Psoas muscle (tissue), 8 donors: ENCODE measurements around the gene CUZD1. TPM values are rescaled to one million over a fixed set of nuclear protein-coding genes. Genes with fewer than 3 reads are reported as not detected.

ENCODE experiments used
- ATAC-seq, 4 donors: fragments of 200-7000 bp; cut with Tn5 transposase; one replicate each; pipeline ENCODE4 v1.9.1; 2020; ENCODE audit warnings: moderate library complexity in 3 of 4, mild to moderate bottlenecking in 2 of 4
- DNase-seq, 2 donors: peaks; one replicate each; pipeline ENCODE4 v3.0.0-alpha.2; 2020
- H3K27ac ChIP-seq: fragments of 200-600 bp; one replicate; pipeline ENCODE4 v1.8.0; 2022
- H3K27me3 ChIP-seq, 3 donors: fragments of 200-600 bp in 1 of 3; one replicate each; pipeline versions ENCODE4 v1.6.1 to v1.8.0; 2013 to 2022; ENCODE audit warnings: low read length in 2 of 3, mild to moderate bottlenecking in 2 of 3, moderate library complexity in 1 of 3; ENCODE audit not compliant: insufficient read depth in 3 of 3
- H3K36me3 ChIP-seq, 2 donors: fragments of 200-600 bp in 1 of 2; one replicate each; pipeline versions ENCODE4 v1.6.1 to v1.8.0; 2013 to 2022; ENCODE audit warnings: low read depth in 1 of 2, mild to moderate bottlenecking in 1 of 2, moderate library complexity in 1 of 2; ENCODE audit not compliant: insufficient read depth in 1 of 2
- H3K4me1 ChIP-seq: fragments of 200-600 bp; one replicate; pipeline ENCODE4 v1.8.0; 2022
- H3K4me3 ChIP-seq: fragments of 200-600 bp; one replicate; pipeline ENCODE4 v1.8.0; 2022; ENCODE audit warnings: mild to moderate bottlenecking
- H3K9me3 ChIP-seq: fragments of 200-600 bp; one replicate; pipeline ENCODE4 v1.8.0; 2022
- WGBS, 3 donors: extraction: QIAGEN DNeasy Blood & Tissue Kit; methylation state at CpG; one replicate each; pipeline versions ENCODE4 v1.1.6 to v1.1.7; 2013; 5-methylcytosine and 5-hydroxymethylcytosine counted together
- intact Hi-C, 2 donors: fragments of 100-400 bp; cut with DNase I; formaldehyde crosslinking; loops; one replicate each; pipeline versions ENCODE4 v1.11.0 to v1.14.2; 2022
- polyA plus RNA-seq, 3 donors: library from polyadenylated mRNA; stranded (reverse); fragments of 200-250 nt; gene quantifications; one replicate each; pipeline ENCODE4 v1.2.3, GENCODE V29; 2013
- total RNA-seq, 4 donors: library from RNA; stranded (reverse); fragmentation: NEBNext Ultra II Directional in 2 of 4; extraction: Animal tissue kit (Norgen Biotek cat#: 25700) in 2 of 4; gene quantifications; one replicate each; pipeline versions ENCODE4 v1.2.1 to v1.2.4, GENCODE V29; 2021 to 2023
- TF ChIP-seq, protein P1 (sequence below): fragments of 200-600 bp; IDR thresholded peaks from one replicate; pipeline ENCODE4 v1.8.0; 2022; ENCODE audit warnings: antibody characterized with exemption
- donor health status: healthy with polysubstance abuse.
- donor health status: DM: no; HTN: no; CAD: no; lungs with moderate emphysema.
- donor health status: Bipolar disorder and iron deficiency.
- donor health status: healthy.
- donor health status: DM: yes; HTN: yes; CAD: no.
- donor health status: DM: no; HTN: no; CAD: no.
- donor health status: DM: no; HTN: no; CAD: no.
- donor health status: DM: yes; HTN: yes; CAD: no.

CUZD1 gene
- total and polyA plus RNA-seq, 7 donors = 0.10 to 0.35 (median 0.18) TPM; not detected in 1

- Histone ChIP-seq H3K27ac (no peak overlapping the region), H3K27me3 (peaks cover 0 to 31% (median 8%) of the 10 kb centered on the region in 3 donors), H3K4me1 (no peaks in the 10 kb centered on the region), H3K4me3 (no peak overlapping the region), H3K36me3 (no peaks in the 10 kb centered on the region), H3K9me3 (no peaks in the 10 kb centered on the region)
- ATAC-seq (no peak), DNase-seq (no peak)
- TF ChIP-seq, protein P1, sequence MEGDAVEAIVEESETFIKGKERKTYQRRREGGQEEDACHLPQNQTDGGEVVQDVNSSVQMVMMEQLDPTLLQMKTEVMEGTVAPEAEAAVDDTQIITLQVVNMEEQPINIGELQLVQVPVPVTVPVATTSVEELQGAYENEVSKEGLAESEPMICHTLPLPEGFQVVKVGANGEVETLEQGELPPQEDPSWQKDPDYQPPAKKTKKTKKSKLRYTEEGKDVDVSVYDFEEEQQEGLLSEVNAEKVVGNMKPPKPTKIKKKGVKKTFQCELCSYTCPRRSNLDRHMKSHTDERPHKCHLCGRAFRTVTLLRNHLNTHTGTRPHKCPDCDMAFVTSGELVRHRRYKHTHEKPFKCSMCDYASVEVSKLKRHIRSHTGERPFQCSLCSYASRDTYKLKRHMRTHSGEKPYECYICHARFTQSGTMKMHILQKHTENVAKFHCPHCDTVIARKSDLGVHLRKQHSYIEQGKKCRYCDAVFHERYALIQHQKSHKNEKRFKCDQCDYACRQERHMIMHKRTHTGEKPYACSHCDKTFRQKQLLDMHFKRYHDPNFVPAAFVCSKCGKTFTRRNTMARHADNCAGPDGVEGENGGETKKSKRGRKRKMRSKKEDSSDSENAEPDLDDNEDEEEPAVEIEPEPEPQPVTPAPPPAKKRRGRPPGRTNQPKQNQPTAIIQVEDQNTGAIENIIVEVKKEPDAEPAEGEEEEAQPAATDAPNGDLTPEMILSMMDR = no peak
- intact Hi-C loops = no loop called here
- WGBS, 3 donors = 78 to 85% (median 82%) methylated on average over 11 of the region's 11 CpGs
Observed at GRCh38 chr10:122822973-122823690, 22.5 kb downstream of the CUZD1 start.

DNA sequence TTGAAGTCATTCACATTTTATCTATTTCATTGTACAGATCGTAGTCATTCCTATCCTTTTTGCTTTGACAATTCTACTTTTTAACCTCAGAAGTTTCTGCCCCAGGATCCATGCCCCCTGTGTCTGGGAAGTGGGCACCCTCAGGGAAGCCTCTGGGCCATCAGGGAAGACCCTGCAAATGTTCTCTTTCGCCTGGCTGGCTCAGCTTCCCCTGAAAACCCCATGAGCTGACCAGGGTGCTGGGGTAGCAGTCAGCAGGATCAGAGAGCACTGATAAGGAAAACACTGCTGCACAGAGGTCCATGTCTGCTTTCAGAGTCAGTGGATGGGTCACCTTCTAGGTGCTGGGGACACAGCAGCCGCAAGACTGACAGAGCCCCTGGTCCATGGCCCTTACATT, 23.8 kb downstream of the CUZD1 start:
- no peak overlapping the region for H3K27ac ChIP-seq
- H3K4me3 ChIP-seq = no peak overlapping the region
- DNase-seq (no peak), ATAC-seq (no peak)
- no peaks in the 10 kb centered on the region for H3K9me3 ChIP-seq
- H3K36me3 ChIP-seq = no peaks in the 10 kb centered on the region
- H3K4me1 ChIP-seq = no peaks in the 10 kb centered on the region
- 71 to 78% (median 77%) methylated on average over 3 of the region's 3 CpGs for WGBS, 3 donors
- intact Hi-C loops = no loop called here
- TF ChIP-seq, protein P1 = no peak
- H3K27me3 ChIP-seq = peaks cover 0 to 38% (median 8%) of the 10 kb centered on the region in 3 donors

DNA sequence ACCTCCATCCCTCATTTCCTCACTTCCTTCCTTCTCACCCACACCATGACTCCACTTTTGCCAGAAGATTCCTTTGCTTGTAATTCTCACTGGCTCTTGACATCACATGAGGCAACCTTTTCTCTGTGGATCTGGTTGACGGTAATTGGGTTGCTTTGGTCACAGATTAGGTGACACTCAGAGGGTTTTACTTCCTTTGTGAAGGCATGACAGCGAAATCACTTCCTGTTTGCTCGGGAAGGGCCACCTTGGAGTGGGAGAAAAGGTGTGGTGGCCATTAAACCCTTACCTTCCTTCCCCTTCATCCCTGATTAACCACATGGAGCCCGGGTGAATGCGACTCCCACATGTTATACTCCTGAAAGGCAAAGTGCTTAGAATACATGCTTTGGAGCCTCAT, 30.2 kb downstream of the CUZD1 start:
- Histone ChIP-seq H3K4me1 (no peaks in the 10 kb centered on the region), H3K36me3 (no peaks in the 10 kb centered on the region), H3K9me3 (no peaks in the 10 kb centered on the region), H3K27ac (no peak overlapping the region), H3K4me3 (no peak overlapping the region), H3K27me3 (peaks cover 0 to 26% (median 5%) of the 10 kb centered on the region in 3 donors)
- WGBS, 3 donors = 59 to 66% (median 64%) methylated on average over 5 of the region's 5 CpGs
- ATAC-seq (no peak), DNase-seq (no peak)
- intact Hi-C loops = no loop called here
- TF ChIP-seq, protein P1 = no peak

DNA sequence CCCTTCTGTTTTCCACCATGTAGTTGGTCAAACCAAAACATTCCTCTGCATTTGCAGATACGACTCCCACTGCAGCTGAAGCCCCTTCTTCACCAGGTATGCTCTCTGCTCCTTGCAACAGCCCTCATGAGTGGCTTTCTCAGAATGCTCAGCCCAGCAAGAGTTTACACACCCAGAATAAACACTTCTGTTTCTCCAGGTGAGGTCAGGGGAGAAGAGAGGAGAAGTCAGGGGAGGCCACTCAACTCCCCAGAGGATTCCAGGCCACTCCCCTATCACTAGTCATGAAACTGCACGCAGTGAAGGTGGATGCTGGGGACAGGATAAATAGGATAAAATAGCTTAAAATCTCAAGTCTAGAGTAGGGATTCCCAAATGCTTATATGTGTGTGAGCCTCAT, 31.2 kb downstream of the CUZD1 start:
- no peaks in the 10 kb centered on the region for H3K4me1 ChIP-seq
- H3K27me3 ChIP-seq = peaks cover 0 to 18% (median 3%) of the 10 kb centered on the region in 3 donors
- intact Hi-C loops = no loop called here
- no peak for DNase-seq
- H3K27ac ChIP-seq = no peak overlapping the region
- H3K4me3 ChIP-seq = no peak overlapping the region
- TF ChIP-seq, protein P1 = no peak
- H3K36me3 ChIP-seq = no peaks in the 10 kb centered on the region
- no peaks in the 10 kb centered on the region for H3K9me3 ChIP-seq
- 59 to 68% (median 68%) methylated on average over 2 of the region's 2 CpGs for WGBS, 3 donors
- ATAC-seq = no peak

DNA sequence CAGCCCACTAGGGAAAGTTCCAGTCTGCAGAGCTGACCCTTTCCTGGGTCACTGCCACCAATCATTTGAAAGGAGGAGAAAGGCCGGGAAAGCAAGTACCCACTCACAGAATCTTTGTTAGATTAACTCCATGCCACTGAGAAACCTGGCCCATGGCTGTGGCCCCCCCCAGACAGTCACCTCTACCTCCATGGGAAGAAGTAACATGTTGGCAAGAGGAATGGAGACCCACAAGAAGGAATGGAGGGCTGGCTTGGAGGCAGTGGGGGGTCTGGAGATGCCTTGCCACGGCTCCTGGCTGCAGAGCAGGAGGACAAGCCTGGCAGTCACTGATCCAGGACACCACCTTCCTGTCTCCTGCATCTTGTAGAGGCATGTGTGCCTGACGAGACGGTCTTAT, 32.9 kb downstream of the CUZD1 start:
- 59 to 73% (median 65%) methylated on average over 4 of the region's 4 CpGs for WGBS, 3 donors
- DNase-seq = no peak

More for the DNA sequence above, 32.9 kb downstream of the CUZD1 start:
- intact Hi-C loops = no loop called here
- Histone ChIP-seq H3K36me3 (no peaks in the 10 kb centered on the region), H3K4me1 (no peaks in the 10 kb centered on the region), H3K9me3 (no peaks in the 10 kb centered on the region), H3K27ac (no peak overlapping the region), H3K27me3 (peaks cover 0 to 3% (median 0%) of the 10 kb centered on the region in 3 donors), H3K4me3 (no peak overlapping the region)
- TF ChIP-seq, protein P1 = no peak
- ATAC-seq = no peak
